ENCODE data around the gene RPS6KA5.
"Not testable (repeated sequence)": the region's sequence is repeated elsewhere in the genome, so short reads cannot be mapped to it uniquely, and the experiment has no call there.

The RPS6KA5 gene

GRCh38 chr14:90871605-90872233, 188.7 kb downstream of the RPS6KA5 start:
- Mint-ChIP-seq H3K36me3 (peaks cover 22% of the 10 kb centered on the region), H3K27me3 (no peaks in the 10 kb centered on the region), H3K4me1 (peaks cover 6% of the 10 kb centered on the region), H3K4me3 (no peak overlapping the region), H3K27ac (no peak overlapping the region), H3K9me3 (no peaks in the 10 kb centered on the region)

GRCh38 chr14:90870950-90871604, 189.4 kb downstream of the RPS6KA5 start:
- H3K4me3 Mint-ChIP-seq: no peak overlapping the region
- H3K4me1 Mint-ChIP-seq: peaks cover 6% of the 10 kb centered on the region
- no peaks in the 10 kb centered on the region for H3K9me3 Mint-ChIP-seq
- peaks cover 18% of the 10 kb centered on the region for H3K36me3 Mint-ChIP-seq
- H3K27ac Mint-ChIP-seq: no peak overlapping the region
- no peaks in the 10 kb centered on the region for H3K27me3 Mint-ChIP-seq

- Mint-ChIP-seq H3K9me3 (no peaks in the 10 kb centered on the region), H3K4me3 (no peak overlapping the region)
Observed at GRCh38 chr14:90867501-90867900, 192.9 kb downstream of the RPS6KA5 start.

GRCh38 chr14:90866833-90867232, 193.6 kb downstream of the RPS6KA5 start:
- H3K4me1 Mint-ChIP-seq: peaks cover 4% of the 10 kb centered on the region
- H3K9me3 Mint-ChIP-seq: no peaks in the 10 kb centered on the region
- H3K27ac Mint-ChIP-seq: no peak overlapping the region
- no peaks in the 10 kb centered on the region for H3K27me3 Mint-ChIP-seq
- H3K36me3 Mint-ChIP-seq: peaks cover 12% of the 10 kb centered on the region
- H3K4me3 Mint-ChIP-seq: no peak overlapping the region

More at GRCh38 chr14:90867501-90867900, 192.9 kb downstream of the RPS6KA5 start:
- Mint-ChIP-seq H3K4me1 (peaks cover 6% of the 10 kb centered on the region), H3K27me3 (no peaks in the 10 kb centered on the region), H3K36me3 (peaks cover 11% of the 10 kb centered on the region), H3K27ac (no peak overlapping the region)

- H3K27me3 Mint-ChIP-seq: no peaks in the 10 kb centered on the region
- H3K27ac Mint-ChIP-seq: no peak overlapping the region
- no peaks in the 10 kb centered on the region for H3K4me1 Mint-ChIP-seq
- H3K4me3 Mint-ChIP-seq: no peak overlapping the region
- peaks cover 10% of the 10 kb centered on the region for H3K36me3 Mint-ChIP-seq
- H3K9me3 Mint-ChIP-seq: no peaks in the 10 kb centered on the region
Observed at GRCh38 chr14:90864741-90865140, 195.7 kb downstream of the RPS6KA5 start.

GRCh38 chr14:90858511-90858910, 201.9 kb downstream of the RPS6KA5 start:
- Mint-ChIP-seq H3K4me1 (no peaks in the 10 kb centered on the region), H3K27me3 (no peaks in the 10 kb centered on the region), H3K4me3 (no peak overlapping the region), H3K9me3 (no peaks in the 10 kb centered on the region), H3K36me3 (peaks cover 5% of the 10 kb centered on the region), H3K27ac (no peak overlapping the region)

GRCh38 chr14:90857866-90858265, 202.6 kb downstream of the RPS6KA5 start:
- H3K4me1 Mint-ChIP-seq: no peaks in the 10 kb centered on the region
- no peaks in the 10 kb centered on the region for H3K9me3 Mint-ChIP-seq
- H3K27ac Mint-ChIP-seq: no peak overlapping the region
- H3K4me3 Mint-ChIP-seq: no peak overlapping the region
- no peaks in the 10 kb centered on the region for H3K27me3 Mint-ChIP-seq
- H3K36me3 Mint-ChIP-seq: peaks cover 5% of the 10 kb centered on the region

- H3K4me3 Mint-ChIP-seq, H3K9me3 Mint-ChIP-seq, H3K27ac Mint-ChIP-seq, H3K4me1 Mint-ChIP-seq, H3K36me3 Mint-ChIP-seq, H3K27me3 Mint-ChIP-seq: not testable (repeated sequence)
Observed at GRCh38 chr14:90856115-90856514, 204.3 kb downstream of the RPS6KA5 start.

GRCh38 chr14:90853116-90853515, 207.3 kb downstream of the RPS6KA5 start:
- H3K9me3 Mint-ChIP-seq: no peaks in the 10 kb centered on the region
- peaks cover 1% of the 10 kb centered on the region for H3K36me3 Mint-ChIP-seq
- no peak overlapping the region for H3K27ac Mint-ChIP-seq
- no peak overlapping the region for H3K4me3 Mint-ChIP-seq
- no peaks in the 10 kb centered on the region for H3K27me3 Mint-ChIP-seq
- H3K4me1 Mint-ChIP-seq: no peaks in the 10 kb centered on the region

- H3K4me1 Mint-ChIP-seq: no peaks in the 10 kb centered on the region
- H3K9me3 Mint-ChIP-seq: no peaks in the 10 kb centered on the region
- H3K27me3 Mint-ChIP-seq: no peaks in the 10 kb centered on the region
- H3K36me3 Mint-ChIP-seq: peaks cover 7% of the 10 kb centered on the region
- no peak overlapping the region for H3K4me3 Mint-ChIP-seq
- H3K27ac Mint-ChIP-seq: no peak overlapping the region
Observed at GRCh38 chr14:90851327-90852036, 209.0 kb downstream of the RPS6KA5 start.

- no peak overlapping the region for H3K4me3 Mint-ChIP-seq
- peaks cover 7% of the 10 kb centered on the region for H3K36me3 Mint-ChIP-seq
- no peak overlapping the region for H3K27ac Mint-ChIP-seq
- no peaks in the 10 kb centered on the region for H3K4me1 Mint-ChIP-seq
- no peaks in the 10 kb centered on the region for H3K27me3 Mint-ChIP-seq
- H3K9me3 Mint-ChIP-seq: no peaks in the 10 kb centered on the region
Observed at GRCh38 chr14:90850487-90850886, 210.0 kb downstream of the RPS6KA5 start.

GRCh38 chr14:90849787-90850444, 210.5 kb downstream of the RPS6KA5 start:
- Mint-ChIP-seq H3K4me1 (no peaks in the 10 kb centered on the region), H3K36me3 (peaks cover 6% of the 10 kb centered on the region)

GRCh38 chr14:90848944-90849731, 211.3 kb downstream of the RPS6KA5 start:
- no peaks in the 10 kb centered on the region for H3K9me3 Mint-ChIP-seq
- peaks cover 6% of the 10 kb centered on the region for H3K36me3 Mint-ChIP-seq
- H3K27ac Mint-ChIP-seq: no peak overlapping the region
- H3K4me1 Mint-ChIP-seq: no peaks in the 10 kb centered on the region
- H3K4me3 Mint-ChIP-seq: no peak overlapping the region
- no peaks in the 10 kb centered on the region for H3K27me3 Mint-ChIP-seq

More at GRCh38 chr14:90849787-90850444, 210.5 kb downstream of the RPS6KA5 start:
- H3K27ac Mint-ChIP-seq: no peak overlapping the region
- no peak overlapping the region for H3K4me3 Mint-ChIP-seq
- no peaks in the 10 kb centered on the region for H3K9me3 Mint-ChIP-seq
- no peaks in the 10 kb centered on the region for H3K27me3 Mint-ChIP-seq

GRCh38 chr14:90846511-90846910, 213.9 kb downstream of the RPS6KA5 start:
- Mint-ChIP-seq H3K27ac (no peak overlapping the region), H3K9me3 (no peaks in the 10 kb centered on the region), H3K36me3 (peaks cover 6% of the 10 kb centered on the region), H3K4me3 (no peak overlapping the region), H3K27me3 (no peaks in the 10 kb centered on the region), H3K4me1 (peaks cover 5% of the 10 kb centered on the region)

- Mint-ChIP-seq H3K27me3 (no peaks in the 10 kb centered on the region), H3K4me1 (peaks cover 5% of the 10 kb centered on the region), H3K27ac (no peak overlapping the region), H3K9me3 (no peaks in the 10 kb centered on the region), H3K4me3 (no peak overlapping the region), H3K36me3 (peaks cover 6% of the 10 kb centered on the region)
Observed at GRCh38 chr14:90844321-90844720, 216.1 kb downstream of the RPS6KA5 start.

Data from activated naive CD4-positive, alpha-beta T cell treated with anti-CD3 and anti-CD28 coated beads, Interleukin-2, amount 50 U/mL, for 24 hours (primary cell).